ENCODE measurements around the gene TRPC3.
A peak's percentile ranks its signal among the peaks of the same experiment; 100 is the strongest.

TRPC3 gene
- 0 to 4.3 (median 0) reads per million in 17 experiments for total RNA-seq

GRCh38 chr4:121951521-121952110 is at the start of gene TRPC3:
TRPC3 (minus strand) TSS chr4:121952060; CDS start chr4:121951680, 380 bp downstream.
- peak; percentile 5 to 53 (median 24) for DNase-seq

- no peak for DNase-seq
Measured at GRCh38 chr4:122000849-122001248, 49.0 kb upstream of the TRPC3 start.

GRCh38 chr4:121998024-121998423 is 46.2 kb upstream of the TRPC3 start:
- no peak for DNase-seq

- no peak for DNase-seq
Measured at GRCh38 chr4:121995790-121996537, 44.1 kb upstream of the TRPC3 start.

- DNase-seq, result no peak
Measured at GRCh38 chr4:121991968-121992367, 40.1 kb upstream of the TRPC3 start.

GRCh38 chr4:121990489-121990888 is 38.6 kb upstream of the TRPC3 start:
- no peak for DNase-seq

GRCh38 chr4:121989715-121990114 is 37.9 kb upstream of the TRPC3 start:
- DNase-seq, result no peak

GRCh38 chr4:121988950-121989349 is 37.1 kb upstream of the TRPC3 start:
- DNase-seq, result no peak

GRCh38 chr4:121980643-121981042 is 28.8 kb upstream of the TRPC3 start:
- no peak for DNase-seq

- no peak for DNase-seq
Measured at GRCh38 chr4:121978172-121978516, 26.3 kb upstream of the TRPC3 start.

- DNase-seq, result peak in 2 of 4 experiments; percentile 3 to 12
Measured at GRCh38 chr4:121977251-121978171, 25.7 kb upstream of the TRPC3 start.

- no peak for DNase-seq
Measured at GRCh38 chr4:121975784-121976183, 23.9 kb upstream of the TRPC3 start.

GRCh38 chr4:121973816-121974215 is 22.0 kb upstream of the TRPC3 start:
- no peak for DNase-seq

GRCh38 chr4:121968859-121969258 is 17.0 kb upstream of the TRPC3 start:
- DNase-seq, result no peak

- DNase-seq, result no peak
Measured at GRCh38 chr4:121964958-121965357, 13.1 kb upstream of the TRPC3 start.

- no peak for DNase-seq
Measured at GRCh38 chr4:121960818-121961217, 9.0 kb upstream of the TRPC3 start.

GRCh38 chr4:121958777-121959176 is 6.9 kb upstream of the TRPC3 start:
- no peak for DNase-seq

- no peak for DNase-seq
Measured at GRCh38 chr4:121957266-121957665, 5.4 kb upstream of the TRPC3 start.

- no peak for DNase-seq
Measured at GRCh38 chr4:121953860-121954259, 2.0 kb upstream of the TRPC3 start.

GRCh38 chr4:121952290-121952689 is 430 bp upstream of the TRPC3 start:
- DNase-seq, result no peak

- DNase-seq, result peak in 2 of 4 experiments; percentile 1 to 6
Measured at GRCh38 chr4:121950680-121951520, 960 bp downstream of the TRPC3 start.

GRCh38 chr4:121950212-121950679 is 1.6 kb downstream of the TRPC3 start:
- DNase-seq, result peak; percentile 45 to 78 (median 58)

Measured in suppressor macrophage (primary cell).